Testis (tissue), 2 donors: ENCODE results near the gene TMEM63A.

Source experiments
- CTCF ChIP-seq, 3 experiments: fragments of 450-650 bp in 2 of 3; fragments of 200-600 bp in 1 of 3; sonication (generic) in 1 of 3; IDR thresholded peaks; one replicate each; pipeline ENCODE4 v1.5.1; 2016 to 2019; ENCODE audit warnings: antibody characterized with exemption in 3 of 3, mild to moderate bottlenecking in 2 of 3, moderate library complexity in 1 of 3
- POLR2A ChIP-seq: fragments of 450-650 bp; IDR thresholded peaks from one replicate; pipeline ENCODE4 v1.6.1; 2017; ENCODE audit warnings: antibody characterized with exemption, mild to moderate bottlenecking, moderate library complexity

- no peak for TF ChIP-seq CTCF (IDR thresholded peaks at IDR 0.05)
- no peak for TF ChIP-seq POLR2A
Measured at GRCh38 chr1:225890346-225891228, 8.4 kb upstream of the TMEM63A start.
